Testis (tissue), 2 donors: Measurements from ENCODE around the gene COX7A2L.

Experiments used
- POLR2A ChIP-seq: fragments of 450-650 bp; IDR thresholded peaks from one replicate; pipeline ENCODE4 v1.6.1; 2017; ENCODE audit warnings: antibody characterized with exemption, mild to moderate bottlenecking, moderate library complexity
- TF ChIP-seq, protein P1 (sequence below), 3 experiments: fragments of 450-650 bp in 2 of 3; fragments of 200-600 bp in 1 of 3; sonication (generic) in 1 of 3; IDR thresholded peaks; one replicate each; pipeline ENCODE4 v1.5.1; 2016 to 2019; ENCODE audit warnings: antibody characterized with exemption in 3 of 3, mild to moderate bottlenecking in 2 of 3, moderate library complexity in 1 of 3

- TF ChIP-seq, protein P1, sequence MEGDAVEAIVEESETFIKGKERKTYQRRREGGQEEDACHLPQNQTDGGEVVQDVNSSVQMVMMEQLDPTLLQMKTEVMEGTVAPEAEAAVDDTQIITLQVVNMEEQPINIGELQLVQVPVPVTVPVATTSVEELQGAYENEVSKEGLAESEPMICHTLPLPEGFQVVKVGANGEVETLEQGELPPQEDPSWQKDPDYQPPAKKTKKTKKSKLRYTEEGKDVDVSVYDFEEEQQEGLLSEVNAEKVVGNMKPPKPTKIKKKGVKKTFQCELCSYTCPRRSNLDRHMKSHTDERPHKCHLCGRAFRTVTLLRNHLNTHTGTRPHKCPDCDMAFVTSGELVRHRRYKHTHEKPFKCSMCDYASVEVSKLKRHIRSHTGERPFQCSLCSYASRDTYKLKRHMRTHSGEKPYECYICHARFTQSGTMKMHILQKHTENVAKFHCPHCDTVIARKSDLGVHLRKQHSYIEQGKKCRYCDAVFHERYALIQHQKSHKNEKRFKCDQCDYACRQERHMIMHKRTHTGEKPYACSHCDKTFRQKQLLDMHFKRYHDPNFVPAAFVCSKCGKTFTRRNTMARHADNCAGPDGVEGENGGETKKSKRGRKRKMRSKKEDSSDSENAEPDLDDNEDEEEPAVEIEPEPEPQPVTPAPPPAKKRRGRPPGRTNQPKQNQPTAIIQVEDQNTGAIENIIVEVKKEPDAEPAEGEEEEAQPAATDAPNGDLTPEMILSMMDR (IDR thresholded peaks at IDR 0.05) = no peak
- TF ChIP-seq POLR2A = no peak
These were observed 46.5 kb upstream of the COX7A2L start for GRCh38 chr2:42407476-42407875.
